Chondrocyte (in vitro differentiated cells): ENCODE data around the gene NBEA. TPM values are rescaled to one million over a fixed set of nuclear protein-coding genes. Genes with fewer than 3 reads are reported as not detected.

Source experiments
- DNase-seq: peaks from one replicate; pipeline ENCODE4 v3.0.0; 2021; ENCODE audit warnings: mixed read lengths, low spot score
- H3K27ac Mint-ChIP-seq: one replicate; pipeline ENCODE4 v1.8.0; 2021; ENCODE audit warnings: mild to moderate bottlenecking, moderate library complexity, mixed read lengths; ENCODE audit not compliant: unreplicated experiment
- H3K27me3 Mint-ChIP-seq: 2 replicates; pipeline ENCODE4 v1.8.0; 2021; ENCODE audit warnings: low read depth, mixed read lengths
- H3K36me3 Mint-ChIP-seq: 2 replicates; pipeline ENCODE4 v1.8.0; 2021; ENCODE audit warnings: low read depth, mixed read lengths
- H3K4me1 Mint-ChIP-seq: 2 replicates; pipeline ENCODE4 v1.8.0; 2021; ENCODE audit warnings: low read depth, mild to moderate bottlenecking, mixed read lengths
- H3K4me3 Mint-ChIP-seq: one replicate; pipeline ENCODE4 v1.8.0; 2021; ENCODE audit warnings: mild to moderate bottlenecking, moderate library complexity, mixed read lengths; ENCODE audit not compliant: unreplicated experiment
- H3K9me3 Mint-ChIP-seq: 2 replicates; pipeline ENCODE4 v1.8.0; 2021; ENCODE audit warnings: low read depth, mixed read lengths
- total RNA-seq: library from RNA; stranded (reverse); gene quantifications from 3 replicates; pipeline ENCODE4 v1.2.1, GENCODE V29; 2021
- TF ChIP-seq, protein P1 (sequence below): fragments of 200-600 bp; sonication (generic); IDR thresholded peaks from 2 replicates; pipeline ENCODE4 v1.5.0; 2021; ENCODE audit warnings: antibody characterized with exemption, mild to moderate bottlenecking, moderate library complexity

Gene NBEA
- total RNA-seq, 1 donor from 2014 or later: 4.9 TPM

DNA sequence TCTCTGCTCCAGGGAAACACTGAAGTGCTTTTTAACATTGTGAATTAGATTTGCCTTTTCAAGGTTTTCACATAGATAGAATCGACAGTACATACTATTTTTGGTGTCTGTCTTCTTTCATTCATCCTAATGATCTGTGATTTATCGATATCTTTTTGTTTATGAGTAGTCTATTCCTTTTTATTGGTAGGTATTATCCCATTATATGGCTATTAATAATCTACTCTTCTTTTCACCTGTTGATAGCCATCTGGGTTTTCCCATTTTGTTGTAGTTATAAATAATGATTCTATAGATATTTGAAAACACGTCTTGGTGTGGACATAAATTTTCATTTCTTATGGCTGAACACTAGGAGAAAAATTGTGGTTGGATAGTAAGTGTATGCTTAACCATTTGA lies 271.8 kb downstream of the NBEA start:
- H3K36me3 Mint-ChIP-seq: peaks cover 1% of the 10 kb centered on the region
- no peaks in the 10 kb centered on the region for H3K4me1 Mint-ChIP-seq
- no peak for DNase-seq
- H3K4me3 Mint-ChIP-seq: no peak overlapping the region
- H3K27ac Mint-ChIP-seq: no peak overlapping the region
- H3K27me3 Mint-ChIP-seq: no peaks in the 10 kb centered on the region
- H3K9me3 Mint-ChIP-seq: no peaks in the 10 kb centered on the region
- TF ChIP-seq, protein P1, sequence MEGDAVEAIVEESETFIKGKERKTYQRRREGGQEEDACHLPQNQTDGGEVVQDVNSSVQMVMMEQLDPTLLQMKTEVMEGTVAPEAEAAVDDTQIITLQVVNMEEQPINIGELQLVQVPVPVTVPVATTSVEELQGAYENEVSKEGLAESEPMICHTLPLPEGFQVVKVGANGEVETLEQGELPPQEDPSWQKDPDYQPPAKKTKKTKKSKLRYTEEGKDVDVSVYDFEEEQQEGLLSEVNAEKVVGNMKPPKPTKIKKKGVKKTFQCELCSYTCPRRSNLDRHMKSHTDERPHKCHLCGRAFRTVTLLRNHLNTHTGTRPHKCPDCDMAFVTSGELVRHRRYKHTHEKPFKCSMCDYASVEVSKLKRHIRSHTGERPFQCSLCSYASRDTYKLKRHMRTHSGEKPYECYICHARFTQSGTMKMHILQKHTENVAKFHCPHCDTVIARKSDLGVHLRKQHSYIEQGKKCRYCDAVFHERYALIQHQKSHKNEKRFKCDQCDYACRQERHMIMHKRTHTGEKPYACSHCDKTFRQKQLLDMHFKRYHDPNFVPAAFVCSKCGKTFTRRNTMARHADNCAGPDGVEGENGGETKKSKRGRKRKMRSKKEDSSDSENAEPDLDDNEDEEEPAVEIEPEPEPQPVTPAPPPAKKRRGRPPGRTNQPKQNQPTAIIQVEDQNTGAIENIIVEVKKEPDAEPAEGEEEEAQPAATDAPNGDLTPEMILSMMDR: no peak

DNA sequence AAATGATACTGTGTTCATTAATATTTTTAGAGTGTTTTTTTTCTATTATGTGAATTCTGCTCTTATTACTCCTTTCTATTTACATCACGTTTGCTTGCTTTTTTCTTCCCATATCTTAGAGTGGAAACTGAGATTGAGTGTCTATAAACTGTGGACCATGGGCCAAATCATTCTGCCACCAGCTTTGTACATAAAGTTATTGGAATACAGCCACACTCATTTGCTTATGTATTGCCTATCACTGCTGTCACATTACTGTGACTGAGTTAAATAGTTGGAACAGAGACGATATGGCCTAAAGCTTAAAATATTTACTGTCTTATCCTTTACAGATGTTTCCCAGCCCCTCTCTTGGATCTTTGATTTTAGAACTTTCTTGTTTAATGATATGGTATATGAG lies 274.1 kb downstream of the NBEA start:
- peaks cover 3% of the 10 kb centered on the region for H3K36me3 Mint-ChIP-seq
- no peak overlapping the region for H3K4me3 Mint-ChIP-seq
- H3K9me3 Mint-ChIP-seq: peaks cover 8% of the 10 kb centered on the region
- TF ChIP-seq, protein P1: no peak
- no peak overlapping the region for H3K27ac Mint-ChIP-seq
- H3K4me1 Mint-ChIP-seq: no peaks in the 10 kb centered on the region
- H3K27me3 Mint-ChIP-seq: no peaks in the 10 kb centered on the region
- DNase-seq: no peak

DNA sequence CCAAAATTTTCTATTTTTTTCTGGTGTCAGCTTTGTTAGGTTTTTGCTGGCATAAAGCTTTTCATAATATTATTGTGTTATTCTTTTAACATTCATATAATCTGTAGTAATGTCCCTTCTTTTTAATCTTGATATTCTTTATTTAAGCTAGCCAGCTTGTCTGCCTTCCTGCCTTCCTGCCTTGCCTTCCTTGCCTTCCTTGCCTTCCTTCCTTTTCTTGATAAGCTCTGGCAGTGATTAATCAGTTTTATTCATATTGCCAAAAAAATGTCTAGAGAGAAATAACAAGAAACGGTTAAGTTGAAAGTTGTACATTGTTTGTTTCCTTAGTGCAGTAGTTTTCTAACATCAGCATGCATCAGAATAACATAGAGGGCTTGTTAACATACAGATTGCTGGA lies 277.0 kb downstream of the NBEA start:
- no peak for DNase-seq
- H3K4me3 Mint-ChIP-seq: no peak overlapping the region
- TF ChIP-seq, protein P1: no peak
- H3K4me1 Mint-ChIP-seq: no peaks in the 10 kb centered on the region
- H3K27ac Mint-ChIP-seq: no peak overlapping the region
- no peaks in the 10 kb centered on the region for H3K27me3 Mint-ChIP-seq
- H3K36me3 Mint-ChIP-seq: peaks cover 2% of the 10 kb centered on the region
- H3K9me3 Mint-ChIP-seq: peaks cover 8% of the 10 kb centered on the region

DNA sequence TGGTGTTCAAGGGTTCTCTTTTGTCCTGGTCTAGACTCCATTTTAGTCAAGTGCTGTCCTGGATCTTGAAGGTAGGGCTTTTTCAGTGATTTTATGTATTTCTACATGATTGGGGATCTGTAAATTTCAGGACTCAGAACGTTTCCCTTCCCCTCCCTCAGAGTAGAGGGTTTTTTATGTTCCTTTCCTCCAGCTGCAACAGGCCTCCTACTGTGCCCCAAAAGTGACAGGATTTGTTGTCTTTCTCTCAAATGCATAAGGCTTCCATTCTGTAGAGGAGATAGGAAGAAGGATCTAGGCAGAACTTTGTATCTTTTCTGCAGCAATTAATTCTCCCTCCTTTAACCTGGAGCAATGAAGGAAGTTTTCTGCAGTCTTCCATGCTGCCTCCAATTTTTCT lies 283.1 kb downstream of the NBEA start:
- Mint-ChIP-seq H3K27ac (no peak overlapping the region), H3K36me3 (peaks cover 2% of the 10 kb centered on the region), H3K4me3 (no peak overlapping the region), H3K27me3 (no peaks in the 10 kb centered on the region), H3K4me1 (no peaks in the 10 kb centered on the region), H3K9me3 (peaks cover 7% of the 10 kb centered on the region)
- TF ChIP-seq, protein P1: no peak
- no peak for DNase-seq

DNA sequence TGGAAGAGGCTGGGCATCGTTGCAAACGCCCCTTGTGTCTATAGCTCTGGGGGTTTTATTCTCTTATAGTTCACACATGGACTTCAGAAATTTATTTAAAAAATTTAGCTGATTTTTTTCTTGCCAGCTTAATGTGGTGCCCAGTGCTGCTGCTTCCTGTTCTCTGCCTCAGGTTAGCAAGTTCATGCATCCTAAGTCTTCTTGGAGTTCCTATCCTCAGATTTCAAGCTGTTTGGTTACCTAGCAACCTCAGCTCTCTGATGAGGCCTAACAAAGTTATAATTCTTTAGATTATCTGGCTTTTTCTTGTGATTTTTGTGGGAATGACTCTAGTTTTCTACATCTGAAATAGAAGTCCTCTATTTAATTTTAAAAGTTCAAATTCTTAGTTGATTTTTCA lies 283.5 kb downstream of the NBEA start:
- no peak for DNase-seq
- Mint-ChIP-seq H3K36me3 (peaks cover 2% of the 10 kb centered on the region), H3K9me3 (peaks cover 4% of the 10 kb centered on the region), H3K27me3 (no peaks in the 10 kb centered on the region), H3K4me1 (no peaks in the 10 kb centered on the region), H3K27ac (no peak overlapping the region), H3K4me3 (no peak overlapping the region)
- TF ChIP-seq, protein P1: no peak
